Stimulated activated naive CD8-positive, alpha-beta T cell treated with anti-CD3 and anti-CD28 coated beads, Interleukin-15, Interleukin-2, amounts not matched to agents 100 U/mL and 50 U/mL, for 24 hours (primary cell): ENCODE data around the gene CRPPA.
"Not testable (repeated sequence)": the region's sequence is repeated elsewhere in the genome, so short reads cannot be mapped to it uniquely, and the experiment has no call there.

Experiments used
- ATAC-seq: fragments of 150-1000 bp; cut with Tn5 transposase; one replicate; pipeline ENCODE4 v1.10.0; 2021
- DNase-seq: peaks from one replicate; pipeline ENCODE4 v3.0.0; 2021

The CRPPA gene

DNA sequence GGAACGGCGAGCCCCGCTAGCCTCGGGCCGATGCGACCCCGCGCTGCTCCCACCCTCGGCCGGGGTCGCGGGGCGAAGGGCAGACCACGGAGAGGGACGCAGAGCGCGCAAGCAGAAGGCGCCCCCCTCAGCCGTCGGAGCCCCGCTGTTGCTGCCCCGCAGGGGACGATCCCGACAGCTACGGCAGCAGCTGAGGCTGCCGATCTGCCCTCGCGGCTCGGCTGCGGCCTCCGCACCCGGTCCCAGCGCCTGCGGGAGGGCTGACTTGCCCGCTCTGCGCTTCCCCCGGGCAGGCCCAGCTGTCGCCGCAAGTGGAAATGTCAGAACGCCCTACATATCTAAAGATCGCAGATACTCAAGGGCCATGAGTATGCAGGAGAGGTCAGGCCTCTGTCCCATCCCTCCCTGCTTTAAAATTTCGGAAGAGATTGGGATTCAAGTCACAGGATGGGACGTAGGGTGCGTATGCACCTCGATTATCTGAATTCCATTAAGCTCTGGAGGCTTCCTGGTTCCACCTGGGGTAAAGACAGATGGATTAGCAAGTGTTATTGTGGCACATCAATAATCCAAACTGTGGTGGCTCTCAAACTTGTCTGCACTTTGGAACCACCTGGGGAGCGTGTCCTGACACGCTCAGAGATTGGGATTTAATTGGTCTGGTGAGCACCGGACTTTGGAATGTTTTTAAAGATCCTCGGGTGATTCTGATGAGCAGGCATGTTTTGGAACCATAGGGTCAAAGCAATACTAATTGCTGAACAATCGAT, at the start of gene CRPPA:
CRPPA (minus strand) TSS at position 206 of the 770 bp plus-strand sequence. CDS start 216 bp downstream, outside the sequence.
- DNase-seq (peak; percentile 44), ATAC-seq (peak; percentile 5)

DNA sequence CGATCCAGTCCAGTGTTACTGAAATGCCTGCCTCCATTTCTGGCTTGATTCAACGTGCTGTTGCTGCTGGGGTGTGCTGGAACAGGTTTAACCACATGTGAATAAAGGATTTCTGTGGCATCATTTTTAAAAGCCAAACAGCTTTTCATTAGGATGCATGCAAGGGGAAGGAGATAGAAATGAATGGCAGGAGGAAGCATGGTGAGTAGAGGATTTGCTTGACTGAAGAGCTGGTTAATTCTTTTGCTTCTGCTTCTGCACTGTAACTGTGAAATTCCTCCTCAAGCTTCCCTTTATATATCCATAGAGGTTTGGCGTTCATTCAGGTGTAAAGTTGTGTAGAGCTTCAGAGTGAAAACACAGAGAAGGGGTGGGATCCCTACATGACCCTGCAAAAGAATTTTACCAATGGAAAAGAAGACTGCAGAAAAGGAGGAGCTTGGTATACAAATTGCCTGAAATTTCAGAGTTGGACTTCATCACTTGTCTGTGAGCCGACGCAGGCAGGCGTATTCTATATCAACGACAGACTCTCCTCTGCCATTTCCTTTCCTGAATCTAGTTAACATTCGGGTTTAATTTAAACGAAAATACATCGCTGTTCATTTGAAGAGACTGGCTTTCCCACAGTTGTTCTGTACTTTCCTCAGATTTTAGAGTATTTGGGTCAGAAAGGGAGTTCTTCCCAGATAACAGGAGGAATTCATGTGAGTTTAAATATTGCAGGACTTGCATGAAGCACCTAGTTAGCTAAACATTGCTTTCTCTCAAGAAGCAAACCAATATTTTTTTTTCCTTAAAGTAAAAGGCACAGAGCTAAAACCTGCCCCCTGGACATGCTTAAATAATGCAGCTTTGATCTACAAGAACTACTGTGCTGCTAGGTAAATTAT, 44.4 kb upstream of the CRPPA start, which contains the start of gene SOSTDC1:
SOSTDC1 (minus strand) TSS at position 270 of the 893 bp plus-strand sequence; CDS start at position 200, 70 bp downstream.
- DNase-seq (no peak), ATAC-seq (no peak)

DNA sequence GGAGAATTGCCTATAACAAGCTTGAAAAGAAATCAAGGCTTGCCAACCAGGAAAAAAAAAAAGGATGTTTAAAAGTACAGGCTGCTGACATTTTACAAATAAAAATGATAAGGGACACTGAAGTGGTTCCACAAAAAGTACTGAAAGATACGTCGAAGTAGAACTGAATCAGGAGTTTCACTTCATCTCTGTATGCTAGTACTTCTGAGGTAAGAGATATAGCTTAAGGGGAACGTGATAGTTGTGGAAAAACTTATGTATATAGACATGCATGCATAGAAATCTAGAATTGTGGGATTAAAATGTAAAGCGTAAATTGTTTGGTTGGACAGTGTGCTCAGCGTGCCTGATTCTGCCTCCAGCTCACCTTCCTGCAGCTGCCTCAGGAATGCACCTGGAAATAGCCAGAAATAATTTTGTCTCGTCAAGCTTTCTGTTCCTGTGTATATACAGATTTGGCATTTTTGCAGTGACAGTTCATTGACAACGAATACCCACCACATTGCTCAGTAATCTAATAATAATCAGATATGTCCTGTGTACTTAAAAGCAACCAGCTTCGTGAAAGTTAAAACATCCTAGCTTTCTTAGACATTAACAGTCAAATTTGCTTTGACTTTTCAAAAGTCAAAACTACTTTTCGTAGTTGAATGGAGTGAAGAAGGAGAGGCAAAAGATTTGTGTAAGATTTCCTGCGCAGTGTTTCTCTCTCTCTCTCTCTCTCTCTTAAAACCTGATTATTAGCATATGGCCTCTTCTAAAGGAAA, 42.8 kb upstream of the CRPPA start:
- DNase-seq = no peak
- ATAC-seq = no peak

DNA sequence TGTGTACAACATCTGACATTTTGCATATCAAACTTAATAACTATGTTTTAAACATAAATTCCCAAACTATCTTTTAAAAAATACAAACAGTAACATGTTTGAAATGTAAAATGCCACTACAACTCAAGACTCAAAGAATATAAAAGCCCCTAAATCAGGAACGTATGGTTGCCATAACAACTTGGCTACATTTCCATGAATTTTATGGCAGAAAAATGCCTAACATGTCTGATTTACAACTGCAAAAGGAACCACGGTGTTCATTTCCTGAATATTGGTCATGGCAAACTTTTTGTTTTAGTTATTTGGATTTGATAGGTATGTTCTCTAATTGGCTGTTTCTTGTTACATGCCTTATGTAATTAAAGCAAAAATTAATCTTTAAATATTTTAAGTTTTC, 42.2 kb upstream of the CRPPA start:
- ATAC-seq (no peak), DNase-seq (no peak)

DNA sequence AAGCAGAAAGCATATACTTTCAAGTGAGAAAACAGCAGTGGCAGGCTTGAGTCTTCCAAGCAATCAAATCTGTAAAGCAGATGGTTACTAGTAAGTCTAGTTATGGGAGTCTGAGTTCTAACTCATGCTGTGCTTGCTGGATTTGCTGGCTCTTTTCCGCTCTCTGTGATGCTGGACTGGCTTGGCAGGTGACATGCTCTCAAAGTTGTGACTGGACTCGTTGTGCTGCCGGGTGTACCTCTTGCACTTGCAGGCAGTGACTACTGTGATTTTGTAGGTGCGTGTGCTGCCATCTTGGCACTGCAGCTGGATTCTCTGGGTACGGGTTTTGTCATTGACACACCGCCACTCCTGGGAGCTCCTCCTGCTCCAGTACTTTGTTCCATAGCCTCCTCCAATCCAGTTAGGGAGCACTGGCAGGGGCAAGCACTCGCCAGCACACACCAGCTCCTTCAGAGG, 41.1 kb upstream of the CRPPA start:
- no peak for DNase-seq
- ATAC-seq = no peak

DNA sequence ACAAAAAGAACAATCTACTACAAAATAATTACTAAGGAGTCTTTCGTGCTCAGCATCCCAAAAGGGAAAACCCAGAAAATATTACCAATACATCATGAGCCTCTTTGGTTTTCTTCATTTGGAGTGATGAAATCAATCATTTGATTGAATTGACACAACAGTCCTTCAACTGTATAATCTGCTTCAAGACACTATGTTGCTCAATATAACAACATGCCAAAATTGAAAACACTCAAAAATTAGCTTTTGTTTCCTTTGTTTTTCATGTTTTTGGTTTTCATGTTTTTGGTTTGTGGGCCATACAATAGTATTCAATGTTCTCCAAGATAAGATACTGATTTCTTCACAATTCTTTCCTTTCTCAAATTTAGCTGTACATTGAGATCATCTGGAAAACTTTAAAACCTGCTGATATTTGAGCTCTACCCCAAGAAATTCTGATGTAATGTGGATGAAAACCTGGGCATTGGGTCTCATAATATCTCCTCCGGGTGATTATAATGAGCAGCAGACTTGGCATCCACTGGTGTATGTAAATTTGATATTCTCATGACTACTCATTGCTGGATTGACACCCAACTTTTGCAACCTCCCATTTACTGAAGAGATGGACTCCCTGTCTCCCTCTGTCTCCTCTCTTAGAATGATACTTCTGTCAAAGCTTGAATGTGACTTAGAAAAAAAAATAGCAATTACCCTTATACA, 39.6 kb upstream of the CRPPA start:
- DNase-seq = no peak
- ATAC-seq = no peak

DNA sequence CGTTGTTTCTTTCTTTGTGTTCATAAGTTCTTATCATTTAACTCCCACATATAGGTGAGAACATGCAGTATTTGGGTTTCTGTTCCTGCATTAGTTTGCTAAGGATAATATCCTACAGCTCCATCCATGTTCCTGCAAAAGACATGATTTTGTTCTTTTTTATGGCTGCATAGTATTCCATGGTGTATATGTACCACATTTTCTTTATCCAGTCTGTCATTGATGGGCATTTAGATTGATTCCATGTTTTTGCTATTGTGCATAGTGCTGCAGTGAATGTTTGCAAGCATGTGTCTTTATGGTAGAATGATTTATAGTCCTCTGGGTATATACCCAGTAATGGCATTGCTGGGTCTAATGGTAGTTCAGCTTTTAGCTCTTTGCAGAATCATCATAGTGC, 35.0 kb upstream of the CRPPA start:
- not testable (repeated sequence) for DNase-seq, ATAC-seq

DNA sequence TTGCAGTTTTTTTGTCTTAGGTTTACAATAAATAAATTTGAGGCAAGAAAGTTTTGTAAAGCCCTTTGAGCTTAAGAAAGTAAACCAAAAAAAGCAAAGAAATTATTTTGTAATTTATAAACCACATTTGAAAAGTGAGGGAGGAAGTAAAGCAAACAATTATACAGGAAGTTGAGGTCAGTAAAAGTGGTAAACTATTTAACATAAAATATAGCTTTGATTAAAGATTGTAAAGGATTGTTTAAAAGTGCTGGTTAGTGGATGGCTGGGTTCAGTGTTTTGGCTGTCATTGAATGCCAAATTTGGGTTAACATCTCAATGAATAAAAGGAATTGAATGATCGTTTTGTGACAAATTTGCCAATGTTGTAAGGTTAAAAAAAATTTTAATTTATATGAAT, 34.3 kb upstream of the CRPPA start:
- ATAC-seq (no peak), DNase-seq (no peak)

DNA sequence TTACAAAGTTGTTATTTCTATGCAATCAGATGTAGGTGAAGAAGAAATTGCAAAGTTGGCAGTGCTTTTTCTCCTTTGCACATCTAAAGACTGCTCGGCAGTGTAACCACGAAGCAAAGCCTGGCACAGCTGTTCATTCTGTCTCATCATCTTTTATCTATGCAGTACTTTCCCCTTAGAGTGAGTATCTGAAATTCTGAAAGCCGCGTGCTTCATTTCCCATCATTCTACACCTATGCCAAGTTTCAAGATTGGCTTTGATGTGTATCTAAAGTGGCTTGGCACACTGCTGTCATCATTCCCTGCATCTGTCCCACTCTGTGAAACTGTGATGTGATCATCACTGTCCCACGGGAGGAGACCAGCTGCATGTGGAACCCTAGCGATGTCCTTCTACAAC, 29.0 kb upstream of the CRPPA start:
- DNase-seq (no peak), ATAC-seq (no peak)

DNA sequence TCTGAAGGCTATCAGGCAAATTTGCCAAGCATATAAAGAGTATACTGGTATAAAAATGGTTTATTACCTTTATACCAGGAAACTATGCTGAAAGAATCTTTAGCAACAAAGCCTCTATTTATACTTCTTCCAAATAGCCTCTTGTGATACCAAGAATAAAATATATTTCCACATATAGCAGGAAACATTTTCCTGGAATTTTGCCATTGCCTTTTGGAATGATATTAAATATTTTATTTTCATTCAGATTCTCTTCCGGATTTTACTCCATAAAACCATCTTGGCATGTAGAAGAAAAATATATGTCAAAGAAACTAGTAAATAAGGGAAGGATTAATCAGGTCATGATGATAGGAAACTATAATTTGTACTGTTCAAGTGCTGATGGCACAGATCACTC, 26.5 kb upstream of the CRPPA start:
- DNase-seq (no peak), ATAC-seq (no peak)

DNA sequence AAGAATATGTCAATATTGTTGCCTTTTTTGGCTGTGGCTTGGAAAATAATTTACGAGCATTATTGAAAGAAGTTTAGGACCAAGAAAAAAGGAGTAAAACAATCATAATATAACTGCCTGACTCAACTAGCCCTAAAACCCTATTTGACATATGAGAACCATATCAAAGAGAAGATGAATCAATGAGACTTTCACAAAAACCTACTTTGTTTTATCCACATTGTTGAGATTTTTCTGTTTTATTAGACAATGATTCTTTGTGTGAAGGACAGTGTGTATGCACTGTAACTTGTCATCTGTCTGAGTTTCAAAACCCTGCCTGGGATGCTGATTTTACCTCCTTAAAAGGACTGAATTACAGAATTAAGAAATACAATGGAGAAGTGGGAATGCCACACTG, 25.2 kb upstream of the CRPPA start:
- ATAC-seq (no peak), DNase-seq (no peak)

DNA sequence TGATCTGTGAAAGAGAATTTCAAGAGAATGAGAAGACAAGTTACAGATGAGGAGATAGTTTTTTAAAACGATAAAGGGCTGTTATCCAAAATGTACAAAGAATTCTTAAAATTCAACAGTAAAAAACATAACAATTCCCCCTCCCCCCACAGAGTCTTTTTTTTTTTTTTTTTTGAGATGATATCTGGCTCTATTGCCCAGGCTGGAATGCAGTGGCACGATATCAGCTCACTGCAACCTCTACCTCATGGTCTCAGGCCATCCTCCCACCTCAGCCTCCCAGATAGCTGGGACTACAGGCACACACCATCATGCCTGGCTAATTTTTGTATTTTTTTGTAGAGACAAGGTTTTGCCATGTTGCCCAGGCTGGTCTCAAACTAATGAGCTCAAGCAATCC, 22.5 kb upstream of the CRPPA start:
- ATAC-seq, DNase-seq: not testable (repeated sequence)

DNA sequence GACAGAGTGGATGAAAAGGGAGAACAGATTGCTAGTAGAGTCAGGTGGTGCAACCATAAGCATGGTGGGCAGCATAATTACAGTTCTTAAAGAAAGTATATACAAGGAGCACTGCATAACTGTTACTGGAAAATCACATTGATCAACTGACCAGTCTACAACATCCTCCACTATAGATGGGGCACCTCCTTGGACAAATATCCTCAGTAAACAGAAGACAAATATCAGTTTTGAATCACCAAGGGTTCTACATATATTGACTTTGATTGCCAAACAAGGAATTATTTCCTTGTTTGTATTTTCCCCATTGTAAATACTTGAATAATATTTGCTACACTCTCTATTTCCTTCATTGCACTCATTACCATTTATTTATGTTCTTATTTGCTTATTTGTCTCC, 17.6 kb upstream of the CRPPA start:
- ATAC-seq = no peak
- DNase-seq = no peak

DNA sequence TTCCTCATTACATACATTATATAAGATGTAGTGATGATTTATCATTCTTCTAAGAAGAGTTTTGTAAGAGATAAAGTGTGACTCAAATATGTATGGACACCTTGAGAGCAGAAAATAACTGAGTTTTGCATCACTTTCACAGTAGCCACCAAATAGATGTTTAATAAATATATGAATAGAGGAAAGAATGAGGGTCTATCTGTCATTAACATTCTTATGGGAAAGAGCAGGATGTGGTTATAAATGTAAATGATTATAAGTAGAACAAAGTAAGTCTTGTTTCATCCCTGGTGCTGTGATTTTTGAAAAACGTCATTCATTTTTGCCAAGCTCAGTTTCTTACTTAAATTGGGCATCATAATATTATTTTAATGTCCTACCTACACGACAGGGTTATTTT, 15.0 kb upstream of the CRPPA start:
- ATAC-seq (no peak), DNase-seq (no peak)

DNA sequence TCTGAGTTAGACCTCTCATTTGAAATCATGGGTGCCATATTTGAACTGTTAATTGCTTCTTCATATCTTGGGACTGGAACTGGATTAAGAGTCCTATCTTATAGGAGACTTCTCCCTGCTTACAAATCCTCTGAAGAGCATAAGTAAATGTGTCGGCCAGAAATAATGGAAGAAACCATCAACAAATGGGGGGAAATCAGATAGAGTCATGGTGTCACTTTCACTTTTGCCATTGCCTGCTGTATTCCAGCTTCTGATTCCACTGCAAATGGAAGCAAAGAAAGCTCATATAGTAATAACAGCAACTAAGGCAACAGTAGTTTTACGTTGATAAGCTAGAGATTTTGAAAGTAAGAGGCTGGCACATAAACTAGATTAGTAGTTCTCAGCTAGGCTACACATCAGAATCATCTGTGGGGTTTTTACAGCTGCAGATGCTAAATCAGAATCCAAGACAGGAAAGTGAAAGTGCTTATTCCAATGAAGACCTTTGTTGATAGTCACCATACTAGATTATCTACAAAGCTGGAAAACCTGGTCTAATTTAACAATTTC, 12.3 kb upstream of the CRPPA start:
- no peak for ATAC-seq

DNA sequence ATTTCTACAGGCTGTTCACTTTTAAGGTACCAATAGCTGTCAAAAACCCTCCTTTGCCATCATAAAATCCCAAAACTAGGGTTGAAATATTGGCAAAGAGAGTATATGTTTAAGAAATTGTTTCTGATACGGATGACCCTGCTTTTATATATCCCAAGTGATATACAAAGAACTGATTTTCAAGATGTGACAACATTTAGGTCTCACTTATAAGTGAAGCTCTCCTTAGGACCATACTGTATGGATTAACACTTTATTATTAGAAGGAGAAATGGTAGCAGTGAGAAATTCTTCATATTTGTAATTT, 11.0 kb upstream of the CRPPA start:
- DNase-seq (no peak), ATAC-seq (no peak)

More for the DNA sequence above, 12.3 kb upstream of the CRPPA start:
- no peak for DNase-seq

DNA sequence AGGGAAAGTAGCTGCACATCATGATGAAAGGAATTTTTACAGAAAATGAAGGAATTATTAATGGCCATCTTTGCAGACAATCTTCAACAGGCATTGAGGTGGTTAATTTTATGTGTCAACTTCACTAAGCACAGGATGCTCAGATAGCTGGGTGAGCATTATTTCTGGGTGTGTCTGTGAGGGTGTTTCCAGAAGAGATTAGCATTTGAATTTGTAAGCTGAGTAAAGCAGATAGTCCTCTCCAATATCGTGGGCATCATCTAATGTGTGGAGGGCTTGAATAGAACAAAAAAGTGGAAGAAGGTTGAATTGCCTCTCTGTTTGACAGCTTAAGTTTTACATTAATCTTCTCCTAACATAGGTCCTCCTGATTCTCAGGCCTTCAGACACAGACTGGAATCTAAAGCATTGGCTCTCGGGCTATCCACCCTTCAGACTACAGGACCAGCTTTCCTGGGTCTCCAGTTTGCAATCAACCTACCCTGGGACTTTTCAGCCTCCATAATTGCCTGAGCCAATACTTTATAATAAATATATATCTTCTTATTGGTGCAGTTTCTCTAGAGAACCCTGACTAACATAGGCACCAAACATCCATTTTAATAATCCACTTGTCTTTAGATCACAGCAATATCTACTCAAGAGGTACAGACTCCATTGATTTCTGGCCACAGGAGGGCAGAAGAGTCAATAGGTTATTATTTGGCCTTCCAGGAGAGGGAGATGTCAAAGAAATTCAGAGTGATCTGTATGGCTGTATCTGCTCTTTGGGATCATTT, 10.5 kb upstream of the CRPPA start:
- no peak for DNase-seq
- ATAC-seq = peak; percentile 65

DNA sequence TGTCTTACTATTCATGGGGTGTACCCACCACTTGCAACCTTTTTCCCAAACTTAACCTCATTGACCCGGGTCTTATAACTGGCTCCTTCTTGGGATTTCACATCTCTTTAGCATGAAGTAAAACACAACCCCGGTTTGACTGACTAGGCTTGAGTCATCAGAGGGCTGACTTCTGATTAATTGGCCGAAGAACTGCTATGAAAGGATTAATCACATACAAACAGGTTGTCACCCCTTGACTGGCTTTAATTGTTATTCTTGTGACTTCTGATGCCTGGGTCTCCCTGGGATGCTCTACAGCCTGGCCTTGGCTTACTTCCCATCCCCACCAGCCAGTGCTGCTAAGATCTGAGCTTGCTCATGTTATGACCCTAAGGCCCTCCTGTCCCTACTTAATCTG, 8.8 kb upstream of the CRPPA start:
- ATAC-seq = no peak
- DNase-seq = no peak

DNA sequence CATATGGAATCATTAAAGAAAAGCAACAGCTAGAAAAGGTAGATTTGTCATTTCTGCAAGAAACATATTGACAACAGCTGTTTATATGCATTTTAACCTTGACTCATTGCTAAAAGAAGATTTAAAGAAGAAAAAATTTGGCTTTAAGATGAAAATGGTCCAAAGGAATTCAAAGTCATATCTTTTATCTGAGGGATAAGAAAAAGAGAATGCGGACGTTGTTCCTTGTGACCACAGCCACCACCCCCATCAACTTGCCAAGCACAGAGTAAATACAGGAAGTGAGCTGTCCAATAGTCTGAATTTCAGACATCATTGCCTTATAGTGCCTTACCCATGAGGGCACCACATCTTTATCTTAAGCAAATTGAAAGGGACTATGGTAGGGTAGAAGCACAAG, 7.3 kb upstream of the CRPPA start:
- DNase-seq = no peak
- ATAC-seq = no peak

DNA sequence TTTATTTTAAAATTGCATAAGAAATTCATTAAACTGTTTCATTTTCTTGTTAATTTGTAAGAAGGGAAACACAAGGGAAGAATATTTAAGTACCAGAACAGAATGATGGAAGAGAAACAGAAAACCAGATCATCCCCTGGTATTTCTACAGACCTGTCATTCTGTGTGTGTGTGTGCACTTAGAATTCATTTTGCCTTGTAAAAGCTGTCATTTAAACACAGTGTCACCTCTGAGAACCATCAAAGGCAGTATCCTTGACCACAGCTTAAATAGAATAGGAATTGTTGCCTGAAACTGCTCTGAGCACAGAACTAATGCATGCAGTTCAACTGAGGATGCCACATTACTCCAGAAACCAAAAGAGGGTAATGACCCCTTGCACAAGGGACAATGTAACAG, 6.8 kb upstream of the CRPPA start:
- no peak for DNase-seq
- no peak for ATAC-seq

DNA sequence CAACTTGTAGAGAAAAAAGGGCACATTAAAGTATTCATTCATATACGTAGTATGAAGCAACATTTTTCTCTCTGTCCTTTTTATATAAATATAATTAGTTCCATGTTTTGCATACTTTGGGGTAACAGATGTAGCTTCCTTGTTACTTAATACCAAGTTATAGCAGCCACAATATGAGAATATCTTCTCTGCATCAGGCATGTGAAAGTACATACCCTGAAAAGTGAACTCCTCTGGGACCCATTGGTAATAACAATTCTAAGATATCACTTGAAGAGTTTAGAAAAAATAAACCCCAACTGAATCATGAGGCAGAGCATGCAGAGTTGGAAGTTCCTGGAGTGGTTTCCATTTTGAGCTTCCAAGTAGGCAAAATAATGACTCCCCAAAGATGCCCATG, 2.4 kb upstream of the CRPPA start:
- DNase-seq (no peak), ATAC-seq (no peak)
